Stimulated activated CD8-positive, alpha-beta memory T cell treated with anti-CD3 and anti-CD28 coated beads, Interleukin-7, amount 100 ng/mL, for 48 hours (primary cell): Measurements from ENCODE around the gene ATP6V1D.
"Not testable (repeated sequence)": the region's sequence is repeated elsewhere in the genome, so short reads cannot be mapped to it uniquely, and the experiment has no call there.

Source experiments
- DNase-seq, 2 donors: peaks; one replicate each; pipeline ENCODE4 v3.0.0-alpha.2; 2020; ENCODE audit warnings: low read depth in 1 of 2; ENCODE audit errors: extremely low read depth in 1 of 2

ATP6V1D gene

GRCh38 chr14:67359775-67360469 is at the start of gene ATP6V1D, which contains the start of gene EIF2S1:
ATP6V1D (minus strand) TSS chr14:67359804; CDS start chr14:67359698, 106 bp downstream.
EIF2S1 (plus strand) TSS chr14:67360328; CDS start chr14:67364768, 4,440 bp downstream.
- DNase-seq = peak; percentile 99

GRCh38 chr14:67408122-67408801 is 48.7 kb upstream of the ATP6V1D start:
- not testable (repeated sequence) for DNase-seq

DNA sequence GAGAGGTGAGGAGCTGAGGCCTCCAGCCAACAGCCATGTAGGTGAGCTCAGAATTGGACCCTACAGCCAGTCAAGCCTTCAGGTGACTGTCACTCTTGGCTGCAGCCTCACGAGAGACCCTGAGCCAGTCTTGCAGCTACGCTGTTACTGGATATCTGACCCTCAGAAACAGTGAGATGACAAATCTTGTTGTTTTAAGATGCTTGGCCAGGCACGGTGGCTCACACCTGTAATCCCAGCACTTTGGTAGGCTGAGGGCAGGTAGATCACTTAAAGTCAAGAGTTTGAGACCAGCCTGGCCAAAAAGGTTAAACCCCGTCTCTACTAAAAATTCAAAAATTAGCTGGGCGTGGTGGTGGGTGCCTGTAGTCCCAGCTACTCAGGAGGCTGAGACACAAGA is 46.2 kb upstream of the ATP6V1D start:
- no peak for DNase-seq

GRCh38 chr14:67400434-67400833 is 40.8 kb upstream of the ATP6V1D start:
- DNase-seq = no peak

DNA sequence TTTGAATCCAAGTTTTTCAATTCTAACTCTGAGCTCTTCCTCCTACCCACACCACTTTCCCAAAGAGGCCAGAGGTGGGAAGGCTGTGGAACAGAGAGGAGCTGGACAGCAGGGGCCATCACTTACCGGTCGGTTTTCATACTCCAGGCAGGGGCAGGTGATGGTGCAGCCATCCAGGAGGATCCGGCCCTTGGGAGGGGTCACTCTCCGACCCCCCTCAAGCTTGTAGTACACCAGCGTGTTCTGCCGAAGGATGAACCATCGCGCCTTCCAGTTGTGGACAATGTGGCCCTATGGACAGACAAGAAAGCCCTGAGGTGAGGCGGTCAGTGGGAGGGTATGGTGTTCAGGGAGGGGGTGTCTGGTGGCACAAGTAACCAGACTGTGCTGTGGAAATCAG is 37.9 kb upstream of the ATP6V1D start:
- no peak for DNase-seq

- no peak for DNase-seq
Observed at GRCh38 chr14:67396381-67396970, 36.9 kb upstream of the ATP6V1D start.

GRCh38 chr14:67395876-67396189 is 36.2 kb upstream of the ATP6V1D start:
- DNase-seq = no peak

DNA sequence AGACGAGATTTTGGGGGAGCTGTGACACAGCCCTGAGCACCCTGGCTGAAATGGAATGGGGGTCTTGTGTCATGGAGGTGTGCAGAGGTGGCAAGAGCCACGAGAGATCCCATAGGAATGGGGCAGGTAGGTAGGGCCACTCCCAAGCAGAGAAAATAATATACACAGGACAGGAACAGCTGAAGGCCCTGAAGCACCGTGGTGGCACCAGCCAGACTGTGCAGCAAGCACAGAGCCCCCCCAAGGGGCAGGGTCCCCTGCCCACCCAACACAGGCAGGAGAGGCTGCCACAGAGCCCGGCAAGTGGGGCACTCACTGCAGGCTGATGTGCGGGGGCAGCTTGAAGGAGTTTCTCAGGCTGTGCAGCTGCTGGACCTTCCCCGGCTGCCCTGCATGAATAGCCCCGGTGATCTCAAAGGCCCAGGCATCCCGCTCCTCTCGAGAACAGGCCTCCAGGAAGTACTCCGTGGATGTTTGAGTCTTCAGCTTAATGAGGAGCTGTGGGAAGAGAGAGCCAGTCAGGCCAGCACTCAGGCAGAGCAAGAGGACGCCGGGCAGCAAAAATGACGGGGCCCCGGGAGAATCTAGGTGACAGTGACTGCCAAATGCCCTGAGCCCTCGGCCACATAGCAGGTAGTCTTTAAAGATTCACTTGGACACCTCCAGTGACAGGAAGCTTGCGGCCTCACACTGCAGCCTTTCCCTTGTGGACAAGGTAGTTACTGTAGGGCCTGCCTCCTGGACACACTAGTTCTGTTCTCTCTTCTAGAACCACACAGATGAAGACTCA is 35.7 kb upstream of the ATP6V1D start:
- DNase-seq = no peak

- DNase-seq = no peak
Observed at GRCh38 chr14:67393689-67394088, 34.1 kb upstream of the ATP6V1D start.

- no peak for DNase-seq
Observed at GRCh38 chr14:67392800-67393199, 33.2 kb upstream of the ATP6V1D start.

GRCh38 chr14:67392123-67392522 is 32.5 kb upstream of the ATP6V1D start:
- no peak for DNase-seq

DNA sequence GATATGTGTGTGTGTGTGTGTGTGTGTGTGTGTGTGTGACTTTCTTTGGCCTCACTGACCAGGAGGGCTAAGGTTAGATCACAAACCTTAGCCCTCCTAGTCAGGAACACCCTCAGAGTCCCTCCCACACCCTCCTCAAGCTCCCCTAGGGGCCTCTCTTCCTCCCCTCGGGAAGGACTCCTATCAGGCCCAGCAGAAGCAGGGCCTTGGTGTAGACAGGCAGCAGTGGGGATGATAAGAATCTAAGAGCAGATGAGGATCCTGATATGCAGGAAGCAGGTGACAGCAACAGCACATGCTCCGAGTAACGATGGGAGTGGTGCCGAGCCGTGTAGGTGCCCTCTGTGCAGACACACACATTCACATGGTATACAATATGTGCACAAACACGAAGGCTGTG is 31.7 kb upstream of the ATP6V1D start:
- DNase-seq = no peak

- no peak for DNase-seq
Observed at GRCh38 chr14:67389811-67390534, 30.4 kb upstream of the ATP6V1D start.

- no peak for DNase-seq
Observed at GRCh38 chr14:67389275-67389674, 29.7 kb upstream of the ATP6V1D start.

- no peak for DNase-seq
Observed at GRCh38 chr14:67387195-67387594, 27.6 kb upstream of the ATP6V1D start.

- DNase-seq = no peak
Observed at GRCh38 chr14:67385618-67386017, 26.0 kb upstream of the ATP6V1D start.

- DNase-seq = no peak
Observed at GRCh38 chr14:67385120-67385519, 25.5 kb upstream of the ATP6V1D start.

DNA sequence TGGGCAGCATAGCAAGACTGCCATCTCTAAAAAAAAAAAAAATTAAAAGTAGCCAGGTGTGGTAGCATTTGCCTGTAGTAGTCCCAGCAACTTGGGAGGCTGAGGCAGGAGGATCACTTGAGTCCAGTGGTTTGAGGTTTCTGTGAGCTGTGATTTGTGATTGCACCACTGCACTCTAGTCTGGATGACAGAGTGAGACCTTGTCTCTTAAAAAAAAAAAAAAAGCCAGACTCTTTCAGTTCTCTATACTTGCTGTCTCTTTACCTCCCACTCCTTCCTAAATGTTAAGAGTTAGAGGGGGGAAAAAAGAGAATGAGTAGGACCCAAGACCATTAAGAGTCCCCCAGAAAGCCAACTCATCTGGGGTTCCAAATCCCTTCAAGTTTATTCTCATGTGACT is 18.3 kb upstream of the ATP6V1D start:
- no peak for DNase-seq

DNA sequence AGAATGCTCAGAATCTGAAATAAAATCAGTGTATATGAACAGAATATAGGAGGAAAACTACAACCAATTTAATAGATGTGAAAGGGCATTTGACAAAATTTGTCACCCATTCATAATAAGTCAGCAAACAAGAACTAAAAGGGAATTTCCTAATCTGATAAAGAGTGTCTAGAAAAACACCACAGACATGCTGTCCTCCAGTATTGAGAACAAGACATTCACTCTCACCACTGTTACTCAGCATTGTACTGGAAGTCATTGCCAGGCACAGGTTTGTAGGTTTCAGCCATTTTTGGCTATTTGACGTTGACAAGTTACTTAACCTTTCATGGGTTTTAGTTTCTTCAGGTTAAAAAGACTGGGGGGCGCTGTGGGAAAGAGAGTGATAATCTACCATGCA is 13.7 kb upstream of the ATP6V1D start:
- DNase-seq = no peak

GRCh38 chr14:67372833-67373232 is 13.2 kb upstream of the ATP6V1D start:
- DNase-seq = no peak
